Activated T-cell treated with anti-CD3 and anti-CD28 coated beads, Interleukin-2, amount 50 U/mL, for 4 hours (primary cell): ENCODE measurements around the gene ZBP1. TPM values are rescaled to one million over a fixed set of nuclear protein-coding genes. Genes with fewer than 3 reads are reported as not detected.

Experiments used
- ATAC-seq, 2 donors: fragments of 200-7000 bp; cut with Tn5 transposase; one replicate each; pipeline ENCODE4 v1.10.0; 2021
- DNase-seq: peaks from one replicate; pipeline ENCODE4 v3.0.0-alpha.2; 2020
- H3K27me3 Mint-ChIP-seq: one replicate; pipeline ENCODE4 v1.8.0; 2021; ENCODE audit warnings: low read depth, mixed read lengths
- H3K36me3 Mint-ChIP-seq: one replicate; pipeline ENCODE4 v1.8.0; 2022; ENCODE audit warnings: mixed read lengths; ENCODE audit not compliant: insufficient read depth
- H3K4me1 Mint-ChIP-seq: one replicate; pipeline ENCODE4 v1.8.0; 2021; ENCODE audit warnings: low read depth, mixed read lengths
- H3K4me3 Mint-ChIP-seq: one replicate; pipeline ENCODE4 v1.8.0; 2021; ENCODE audit warnings: mild to moderate bottlenecking, moderate library complexity, mixed read lengths
- H3K9me3 Mint-ChIP-seq: one replicate; pipeline ENCODE4 v1.8.0; 2021; ENCODE audit warnings: mixed read lengths
- total RNA-seq, 3 donors: library from RNA; stranded (reverse); gene quantifications; one replicate each; pipeline ENCODE4 v1.2.1, GENCODE V29; 2021

The ZBP1 gene
- total RNA-seq, 3 donors from 2014 or later: 0.13 to 0.27 TPM; not detected in 1

GRCh38 chr20:57654363-57654997 lies 34.3 kb upstream of the ZBP1 start:
- H3K27me3 Mint-ChIP-seq: no peaks in the 10 kb centered on the region
- peaks cover 25% of the 10 kb centered on the region for H3K4me1 Mint-ChIP-seq
- ATAC-seq: peak; percentile 82 to 84
- DNase-seq: peak; percentile 59
- H3K9me3 Mint-ChIP-seq: no peaks in the 10 kb centered on the region
- no peak overlapping the region for H3K4me3 Mint-ChIP-seq
- H3K36me3 Mint-ChIP-seq: peaks cover 4% of the 10 kb centered on the region

GRCh38 chr20:57653910-57654309 lies 33.7 kb upstream of the ZBP1 start:
- Mint-ChIP-seq H3K36me3 (peaks cover 4% of the 10 kb centered on the region), H3K9me3 (no peaks in the 10 kb centered on the region), H3K4me3 (no peak overlapping the region), H3K4me1 (peaks cover 21% of the 10 kb centered on the region), H3K27me3 (no peaks in the 10 kb centered on the region)
- DNase-seq: no peak
- ATAC-seq: no peak

GRCh38 chr20:57653546-57653900 lies 33.3 kb upstream of the ZBP1 start:
- no peaks in the 10 kb centered on the region for H3K27me3 Mint-ChIP-seq
- no peak overlapping the region for H3K4me3 Mint-ChIP-seq
- no peaks in the 10 kb centered on the region for H3K9me3 Mint-ChIP-seq
- ATAC-seq (no peak), DNase-seq (no peak)
- H3K36me3 Mint-ChIP-seq: peaks cover 4% of the 10 kb centered on the region
- peaks cover 18% of the 10 kb centered on the region for H3K4me1 Mint-ChIP-seq

- no peak for ATAC-seq
- peaks cover 12% of the 10 kb centered on the region for H3K4me1 Mint-ChIP-seq
- H3K36me3 Mint-ChIP-seq: peaks cover 2% of the 10 kb centered on the region
- no peaks in the 10 kb centered on the region for H3K27me3 Mint-ChIP-seq
- no peak for DNase-seq
- H3K4me3 Mint-ChIP-seq: no peak overlapping the region
- no peaks in the 10 kb centered on the region for H3K9me3 Mint-ChIP-seq
Measured at GRCh38 chr20:57652606-57653545, 32.6 kb upstream of the ZBP1 start.

GRCh38 chr20:57651881-57652605 lies 31.8 kb upstream of the ZBP1 start:
- ATAC-seq: no peak
- Mint-ChIP-seq H3K36me3 (peaks cover 2% of the 10 kb centered on the region), H3K9me3 (no peaks in the 10 kb centered on the region), H3K27me3 (no peaks in the 10 kb centered on the region), H3K4me3 (no peak overlapping the region), H3K4me1 (peaks cover 9% of the 10 kb centered on the region)
- no peak for DNase-seq

- no peak for DNase-seq
- Mint-ChIP-seq H3K9me3 (no peaks in the 10 kb centered on the region), H3K27me3 (no peaks in the 10 kb centered on the region), H3K4me1 (peaks cover 9% of the 10 kb centered on the region), H3K36me3 (peaks cover 2% of the 10 kb centered on the region), H3K4me3 (no peak overlapping the region)
- ATAC-seq: no peak
Measured at GRCh38 chr20:57650756-57651483, 30.7 kb upstream of the ZBP1 start.

- Mint-ChIP-seq H3K4me1 (peaks cover 7% of the 10 kb centered on the region), H3K4me3 (no peak overlapping the region), H3K27me3 (no peaks in the 10 kb centered on the region), H3K9me3 (no peaks in the 10 kb centered on the region), H3K36me3 (peaks cover 2% of the 10 kb centered on the region)
- DNase-seq: no peak
- ATAC-seq: no peak
Measured at GRCh38 chr20:57650266-57650665, 30.0 kb upstream of the ZBP1 start.

GRCh38 chr20:57649617-57650015 lies 29.4 kb upstream of the ZBP1 start:
- DNase-seq (no peak), ATAC-seq (no peak)
- H3K36me3 Mint-ChIP-seq: peaks cover 2% of the 10 kb centered on the region
- H3K9me3 Mint-ChIP-seq: peaks cover 3% of the 10 kb centered on the region
- no peak overlapping the region for H3K4me3 Mint-ChIP-seq
- H3K27me3 Mint-ChIP-seq: no peaks in the 10 kb centered on the region
- H3K4me1 Mint-ChIP-seq: peaks cover 4% of the 10 kb centered on the region

GRCh38 chr20:57648878-57649616 lies 28.8 kb upstream of the ZBP1 start:
- Mint-ChIP-seq H3K27me3 (no peaks in the 10 kb centered on the region), H3K9me3 (peaks cover 7% of the 10 kb centered on the region), H3K4me3 (no peak overlapping the region), H3K36me3 (peaks cover 2% of the 10 kb centered on the region), H3K4me1 (no peaks in the 10 kb centered on the region)
- no peak for DNase-seq
- ATAC-seq: no peak

- H3K9me3 Mint-ChIP-seq: peaks cover 11% of the 10 kb centered on the region
- no peaks in the 10 kb centered on the region for H3K4me1 Mint-ChIP-seq
- no peak overlapping the region for H3K4me3 Mint-ChIP-seq
- DNase-seq: no peak
- no peaks in the 10 kb centered on the region for H3K27me3 Mint-ChIP-seq
- no peak for ATAC-seq
- H3K36me3 Mint-ChIP-seq: peaks cover 2% of the 10 kb centered on the region
Measured at GRCh38 chr20:57647933-57648785, 27.9 kb upstream of the ZBP1 start.

- no peaks in the 10 kb centered on the region for H3K27me3 Mint-ChIP-seq
Measured at GRCh38 chr20:57647006-57647932, 27.0 kb upstream of the ZBP1 start.

GRCh38 chr20:57638895-57639236 lies 18.6 kb upstream of the ZBP1 start:
- peaks cover 35% of the 10 kb centered on the region for H3K9me3 Mint-ChIP-seq
- peaks cover 12% of the 10 kb centered on the region for H3K4me1 Mint-ChIP-seq
- DNase-seq: no peak
- H3K27me3 Mint-ChIP-seq: peaks cover 12% of the 10 kb centered on the region
- ATAC-seq: no peak
- no peak overlapping the region for H3K4me3 Mint-ChIP-seq
- H3K36me3 Mint-ChIP-seq: peaks cover 7% of the 10 kb centered on the region

More at GRCh38 chr20:57647006-57647932, 27.0 kb upstream of the ZBP1 start:
- peaks cover 14% of the 10 kb centered on the region for H3K9me3 Mint-ChIP-seq
- H3K4me3 Mint-ChIP-seq: no peak overlapping the region
- H3K36me3 Mint-ChIP-seq: peaks cover 2% of the 10 kb centered on the region
- DNase-seq: no peak
- ATAC-seq: no peak
- H3K4me1 Mint-ChIP-seq: no peaks in the 10 kb centered on the region
